GM21381 (cell line): ENCODE data around the gene RRBP1.

ENCODE experiments used
- ATAC-seq: cut with Tn5 transposase; IDR thresholded peaks from one replicate; pipeline ENCODE4 v1.9.1; 2021; ENCODE audit warnings: mild to moderate bottlenecking, moderate library complexity; ENCODE audit not compliant: unreplicated experiment

The RRBP1 gene

DNA sequence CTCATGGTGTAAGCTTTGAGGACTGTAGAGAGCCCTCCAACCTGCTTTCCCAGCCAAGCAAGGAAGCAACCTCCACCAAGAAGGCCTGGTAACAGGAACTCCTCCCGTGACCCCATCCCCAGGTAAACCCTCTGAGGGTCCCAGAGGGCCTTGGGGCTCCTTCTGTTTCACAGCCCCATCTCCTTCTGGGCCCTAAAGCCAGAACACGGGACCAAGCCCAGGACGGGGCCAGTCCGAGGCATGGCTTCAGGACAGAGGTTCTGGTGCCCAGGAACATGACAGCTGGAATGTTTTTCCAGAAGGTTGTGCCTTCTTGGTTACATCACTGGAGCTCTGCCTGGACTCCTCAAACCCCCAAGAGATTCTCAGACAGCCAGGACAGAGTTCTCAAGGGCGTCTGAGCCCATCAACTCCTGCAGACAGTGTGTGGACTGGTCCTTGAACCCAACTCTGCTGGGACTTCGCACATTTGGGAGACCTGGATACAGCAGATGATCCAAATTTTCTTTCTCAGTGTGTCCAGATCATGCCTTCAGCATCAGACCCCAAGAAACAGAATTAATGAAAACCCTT is 43.1 kb downstream of the RRBP1 start:
- no peak for ATAC-seq

DNA sequence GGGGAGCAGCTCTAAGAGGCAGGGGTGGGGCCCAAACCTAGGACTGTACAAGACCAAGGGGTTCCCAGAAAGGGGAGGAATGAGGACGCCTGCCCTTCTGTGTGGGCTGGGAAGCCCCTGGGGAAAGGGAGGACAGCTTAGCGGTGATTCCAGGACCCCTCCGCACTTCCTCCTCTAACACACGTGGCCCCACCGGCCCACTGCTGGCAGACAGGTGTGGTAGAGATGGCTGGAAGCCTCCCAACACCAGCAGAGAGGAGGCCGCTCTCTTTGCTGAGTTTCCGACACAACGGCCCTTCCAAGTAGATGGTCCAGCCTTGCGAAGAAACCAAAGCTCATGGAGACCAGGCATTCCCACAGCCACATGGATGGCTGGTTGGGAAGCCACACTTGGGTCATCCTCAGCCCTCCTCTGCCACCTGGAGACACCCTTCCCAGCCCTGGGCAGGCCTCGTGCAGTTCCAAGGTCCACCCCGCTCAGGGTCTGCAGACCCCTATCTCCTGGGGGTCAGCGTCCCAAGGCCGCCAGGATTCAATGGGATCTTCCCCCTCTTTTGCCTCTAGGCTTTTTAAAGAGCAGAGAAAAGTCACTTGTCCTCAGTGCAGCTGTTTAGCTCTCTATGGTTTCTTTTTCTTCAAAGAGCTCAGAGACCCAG is 43.9 kb downstream of the RRBP1 start:
- ATAC-seq = no peak

DNA sequence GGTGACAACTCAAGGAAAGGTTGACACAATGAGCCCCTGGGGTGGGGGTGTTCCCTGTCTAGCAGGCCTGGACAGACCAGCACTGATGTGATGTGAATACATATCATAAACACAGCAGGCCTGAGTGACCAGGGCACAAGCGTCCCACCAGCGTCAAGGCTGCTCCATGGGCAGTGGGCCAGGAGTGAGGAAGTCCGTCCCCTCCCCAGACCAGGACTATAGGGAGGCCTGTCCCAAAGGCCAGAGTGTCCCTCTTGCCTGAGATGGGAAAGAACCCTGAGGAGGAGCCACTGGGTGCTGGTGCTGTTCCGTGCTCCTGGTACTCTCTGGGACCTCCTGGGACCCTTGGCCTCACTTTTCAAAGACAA is 44.6 kb downstream of the RRBP1 start:
- no peak for ATAC-seq

DNA sequence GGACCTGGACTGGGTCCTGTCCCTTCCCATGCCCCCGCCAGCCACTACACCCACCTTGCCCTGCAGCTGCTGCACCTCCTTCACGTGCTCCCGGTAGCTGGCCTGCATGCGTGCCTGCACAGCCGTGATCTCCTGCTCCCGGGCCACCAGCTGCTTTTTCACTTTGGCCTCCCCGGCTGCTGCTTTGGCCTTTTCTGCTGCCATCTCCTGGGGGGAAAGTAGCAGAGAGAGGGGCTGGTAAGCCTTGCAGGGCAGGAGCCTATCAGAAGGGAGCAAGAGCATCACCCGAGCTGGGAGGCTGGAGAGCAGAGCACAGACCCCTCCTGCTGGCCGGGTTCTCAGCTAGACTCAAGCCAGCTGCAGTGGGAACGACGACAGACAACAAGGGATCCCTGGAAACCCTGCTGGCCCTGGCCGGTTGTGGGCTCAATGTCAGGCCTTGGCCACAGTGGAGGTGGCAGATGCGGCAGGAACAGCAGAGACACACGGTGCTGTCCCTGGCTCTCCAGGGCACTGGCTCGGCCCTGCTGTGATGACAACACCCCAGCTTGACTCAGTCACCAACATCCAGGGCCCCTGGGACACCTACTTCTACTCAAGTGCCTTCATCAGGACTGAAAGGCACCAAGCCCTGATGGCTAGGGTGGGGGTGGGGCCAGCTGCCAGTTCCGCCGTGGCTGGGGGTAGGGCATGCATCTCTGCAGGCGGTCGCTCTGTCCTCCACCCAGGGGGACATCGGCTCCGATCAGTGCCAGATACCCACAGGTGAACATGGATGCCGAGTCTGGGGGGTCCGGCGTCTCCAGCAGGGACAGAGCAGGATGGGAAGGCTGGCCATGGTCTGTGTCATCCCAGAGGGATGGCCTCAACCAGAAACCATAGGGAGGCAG is 45.3 kb downstream of the RRBP1 start:
- no peak for ATAC-seq

DNA sequence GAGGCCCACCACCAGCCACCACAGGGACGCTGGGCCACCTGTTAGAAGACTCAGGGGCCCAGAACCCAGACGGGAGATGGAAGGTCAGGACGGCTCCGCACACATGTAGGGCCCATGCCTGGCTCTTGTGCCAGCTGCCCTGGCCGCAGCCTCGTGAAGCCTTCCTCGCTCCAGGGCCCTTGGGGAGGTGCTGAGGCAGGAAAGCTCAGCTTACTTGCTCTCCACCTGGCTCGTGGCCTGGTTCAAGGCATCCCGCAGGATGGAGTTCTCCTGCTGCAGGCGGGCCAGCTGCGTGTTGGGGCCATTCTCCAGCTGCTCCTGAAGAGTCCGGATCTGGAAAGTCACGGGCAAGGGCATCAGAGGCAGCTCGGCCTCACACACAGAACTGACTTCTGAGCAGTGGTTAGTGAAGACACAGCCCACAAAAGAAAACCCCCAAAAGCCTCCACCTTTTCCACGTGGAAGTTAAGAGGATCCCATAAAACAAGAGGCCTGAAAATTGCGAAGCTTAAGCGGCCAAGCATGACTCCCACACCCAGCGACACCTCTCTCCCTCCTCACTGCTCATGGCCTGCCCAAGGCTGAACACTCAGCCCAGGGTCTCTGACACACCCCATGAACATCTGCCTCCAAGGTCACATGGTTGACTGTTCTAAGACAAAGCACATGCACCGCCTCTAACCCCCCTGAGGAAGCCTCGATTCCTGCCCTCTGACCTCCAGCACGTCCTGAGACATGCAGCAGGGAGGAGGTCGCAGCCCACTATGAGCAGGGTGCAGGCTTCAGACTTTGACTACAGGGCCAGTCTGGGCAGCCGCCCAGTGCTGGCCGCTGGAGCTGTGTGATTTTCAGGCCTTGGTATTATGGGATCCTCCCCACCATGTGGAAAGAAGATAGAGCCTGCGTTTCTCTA is 46.5 kb downstream of the RRBP1 start:
- no peak for ATAC-seq

DNA sequence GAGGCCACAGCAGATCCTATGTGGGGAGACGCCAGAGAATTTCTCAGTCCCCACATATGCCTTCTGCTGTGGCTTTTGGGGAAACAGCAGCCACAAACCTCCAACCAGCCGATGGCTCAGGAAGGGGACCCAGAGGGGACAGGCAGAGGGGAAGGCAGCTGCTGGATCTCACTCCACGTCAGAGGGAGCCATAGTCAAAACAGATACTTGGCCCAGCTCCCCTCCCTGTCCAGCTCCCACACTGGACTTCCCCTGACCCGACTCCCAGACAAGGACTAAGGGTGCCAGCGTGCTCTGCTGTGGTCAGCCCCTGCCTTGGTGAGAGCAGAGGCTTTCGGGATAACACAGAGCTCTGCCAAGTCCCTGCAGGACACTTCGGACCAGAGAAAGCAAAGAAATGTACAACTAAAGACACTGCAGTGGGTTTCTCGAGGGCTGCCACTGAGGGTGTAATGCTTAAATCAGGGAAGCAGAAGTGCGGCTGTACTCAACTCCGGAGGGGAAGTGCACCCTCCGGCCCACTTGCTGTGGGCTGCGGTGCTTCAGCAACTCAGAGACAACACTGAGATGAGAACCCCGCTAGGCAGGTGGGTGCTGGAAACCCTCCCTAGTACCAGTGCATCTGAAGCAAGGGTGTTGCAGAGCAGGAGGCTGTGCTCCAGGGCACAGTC is 47.2 kb downstream of the RRBP1 start:
- no peak for ATAC-seq

DNA sequence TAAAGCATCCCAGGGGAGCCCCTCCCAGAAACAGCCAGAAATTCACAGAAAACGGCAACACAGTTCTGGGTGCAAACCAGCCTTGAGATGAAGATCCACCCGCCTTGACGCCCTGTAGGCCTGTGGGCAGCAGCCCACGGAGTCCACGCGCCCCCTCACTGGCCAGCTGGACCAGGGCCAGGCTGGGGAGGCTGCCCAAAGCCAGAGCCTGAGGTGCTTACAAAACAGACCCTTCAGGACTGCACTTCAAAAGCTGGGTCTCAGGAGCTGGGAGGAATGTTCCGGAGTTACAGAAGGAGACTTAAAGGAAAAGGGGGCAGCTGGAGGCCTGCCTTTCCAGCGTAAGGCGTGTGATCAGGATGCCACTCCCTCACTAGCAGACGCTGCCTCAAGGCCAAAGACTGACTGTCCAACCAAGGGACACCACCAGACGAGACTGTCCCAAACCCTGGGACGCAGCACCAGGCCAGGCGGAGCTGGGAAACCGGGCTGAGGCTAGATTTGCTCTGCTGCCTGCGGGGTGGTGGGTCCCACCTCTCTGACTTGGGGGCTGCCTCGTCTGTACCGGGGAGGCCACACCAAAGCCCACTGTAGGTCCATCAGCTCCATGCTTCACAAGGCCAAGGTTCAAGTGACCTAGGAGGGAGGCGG is 48.1 kb downstream of the RRBP1 start:
- no peak for ATAC-seq

DNA sequence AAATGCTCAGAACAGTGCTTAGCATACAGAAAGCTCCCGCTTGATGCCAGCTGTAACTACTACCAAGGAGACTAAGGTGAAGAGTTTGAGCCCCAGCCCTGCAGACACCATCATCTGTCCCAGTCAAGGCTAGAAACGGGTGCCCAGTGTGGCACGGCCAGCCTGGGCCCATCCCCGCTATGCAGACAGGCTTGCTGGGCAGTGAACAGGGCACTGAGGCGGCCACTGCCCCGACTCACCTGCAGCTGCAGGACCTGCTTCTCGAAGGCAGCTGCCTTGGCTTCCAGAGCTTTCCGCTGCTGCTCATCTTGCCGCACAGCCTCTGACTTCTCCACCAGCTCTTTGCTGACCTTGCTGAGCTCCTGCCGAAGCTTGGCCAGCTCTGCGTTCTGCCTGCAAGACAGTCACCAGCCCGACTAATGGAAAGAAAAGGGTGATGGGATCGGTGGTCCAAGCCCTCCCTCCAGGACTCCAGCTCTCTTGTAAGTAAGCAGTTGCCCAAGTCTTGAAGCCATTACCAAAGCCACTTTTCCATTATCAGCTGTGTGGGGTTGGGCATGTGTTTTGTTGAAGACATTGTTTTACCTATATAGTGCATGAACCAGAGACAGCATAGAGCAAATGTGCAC is 48.7 kb downstream of the RRBP1 start:
- no peak for ATAC-seq

DNA sequence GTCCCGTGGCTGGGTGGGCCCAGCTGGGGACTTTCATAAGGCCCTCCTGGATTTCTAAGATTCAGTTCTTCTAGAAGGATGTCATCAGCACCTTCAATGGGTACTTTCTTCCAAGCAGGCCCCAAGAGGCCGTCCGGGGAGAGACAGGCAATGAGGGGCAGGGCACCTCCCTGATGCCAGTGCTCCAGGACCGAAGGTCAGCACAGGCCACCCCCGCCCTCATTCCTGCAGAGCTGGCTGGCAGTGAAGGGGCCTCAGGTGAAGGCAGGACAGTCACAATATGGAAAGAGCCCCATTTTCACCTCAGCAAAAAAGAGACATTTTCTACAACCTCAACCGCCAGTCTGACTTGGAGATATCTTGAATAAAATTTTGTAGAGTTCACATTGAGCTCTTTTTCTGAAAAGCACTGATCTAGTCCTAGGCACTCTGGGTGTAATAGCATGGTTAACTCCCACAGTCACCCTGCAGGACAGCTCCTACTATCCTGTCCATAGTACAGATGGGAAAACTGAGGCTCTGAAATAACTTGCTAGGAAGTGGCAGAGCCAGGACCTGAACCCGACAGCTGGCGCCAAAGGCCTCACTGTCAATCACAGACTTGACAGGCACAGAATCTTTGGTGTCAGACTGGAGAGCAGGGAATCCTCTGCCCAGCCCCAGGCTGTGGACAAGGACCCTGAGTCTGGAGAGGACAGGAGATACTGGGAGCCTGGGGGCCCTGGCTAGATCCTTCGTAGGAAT is 50.3 kb downstream of the RRBP1 start:
- no peak for ATAC-seq

DNA sequence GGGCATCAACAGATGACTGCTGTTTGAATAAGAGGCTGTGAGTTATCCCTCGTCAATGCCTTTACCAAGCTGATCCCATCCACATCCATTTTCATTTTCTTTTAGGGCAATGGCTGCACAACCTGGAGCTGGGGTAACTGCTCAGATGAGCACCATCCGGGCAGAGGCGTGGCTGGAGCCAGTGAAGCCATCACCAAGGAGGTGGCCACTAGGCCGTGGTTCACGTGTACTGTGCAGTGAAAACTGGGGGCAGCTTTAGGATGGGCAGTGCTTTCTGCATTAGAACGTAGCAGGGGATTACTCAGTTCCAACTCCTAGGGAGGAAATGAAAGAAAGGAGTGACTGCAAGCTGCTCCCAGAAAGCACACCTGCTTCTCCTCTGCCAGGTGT is 51.2 kb downstream of the RRBP1 start:
- no peak for ATAC-seq

DNA sequence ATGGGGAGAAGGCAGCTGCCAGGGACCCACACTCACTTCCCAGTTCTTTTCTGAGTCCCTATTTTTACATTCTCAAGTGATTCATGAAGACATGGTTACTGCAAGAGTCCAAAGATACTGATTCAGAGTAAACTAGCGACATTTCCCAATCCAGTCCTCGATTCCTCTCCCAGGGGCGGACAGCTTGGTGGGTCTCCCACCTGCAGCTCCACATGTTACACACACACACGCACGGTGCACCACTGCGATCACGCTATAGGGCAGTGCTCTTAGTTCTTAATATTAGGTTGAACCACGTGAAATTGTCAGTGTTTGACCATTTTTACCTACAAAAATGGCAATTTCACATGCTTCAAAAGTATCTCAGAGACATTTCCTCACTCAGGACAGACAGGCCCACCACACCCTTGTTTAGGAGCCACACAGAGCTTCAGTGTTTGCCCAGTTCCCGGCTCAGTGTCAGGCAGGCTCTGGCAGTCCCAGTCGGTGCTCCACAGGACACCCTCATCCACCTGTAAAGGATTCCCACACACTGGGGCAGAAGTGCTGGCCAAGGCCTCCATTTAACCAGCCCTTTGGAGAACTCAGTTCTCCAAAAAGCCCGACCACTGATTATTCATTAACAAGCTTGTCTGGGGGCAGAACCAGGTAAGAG is 51.8 kb downstream of the RRBP1 start:
- ATAC-seq = no peak

DNA sequence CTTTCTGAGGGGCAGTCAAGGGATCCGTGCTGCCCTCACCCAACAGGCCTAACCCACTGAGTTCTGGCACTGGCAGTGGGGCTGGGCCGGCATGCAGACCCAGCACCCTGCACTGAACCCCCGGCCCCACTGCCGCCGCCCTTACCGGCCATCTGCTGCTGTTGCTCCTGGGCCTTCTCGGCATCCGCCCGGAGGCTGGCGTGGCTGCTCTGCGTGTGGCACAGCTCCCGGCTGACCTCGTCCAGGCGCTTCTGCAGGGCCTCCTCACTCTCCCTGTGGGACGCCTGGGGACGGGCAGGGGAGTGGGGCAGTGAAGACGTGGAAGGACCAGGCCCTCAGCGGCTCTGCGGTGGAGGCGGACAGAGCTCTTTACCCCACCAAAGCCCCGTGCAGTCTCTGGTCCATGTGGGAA is 52.4 kb downstream of the RRBP1 start:
- no peak for ATAC-seq

DNA sequence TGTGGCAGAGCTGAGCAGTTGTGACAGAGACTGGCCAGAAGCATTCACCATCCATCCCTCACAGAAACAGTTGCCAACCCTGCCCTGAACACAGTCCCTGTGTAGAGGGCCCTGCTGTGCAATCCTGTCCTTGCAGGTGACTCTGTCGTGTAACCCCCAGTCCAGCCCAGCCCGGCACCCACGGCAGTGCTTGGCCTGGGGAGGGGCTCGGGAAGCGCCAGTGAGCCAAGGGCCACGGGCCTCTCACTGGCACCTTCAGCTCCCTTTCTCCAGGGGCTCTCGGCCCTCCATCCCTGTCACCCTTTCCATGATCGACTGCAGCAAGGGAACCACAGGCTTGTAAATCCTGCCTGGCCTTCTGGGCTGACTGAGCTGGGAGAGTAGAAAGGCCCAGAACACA is 53.0 kb downstream of the RRBP1 start:
- ATAC-seq = no peak

DNA sequence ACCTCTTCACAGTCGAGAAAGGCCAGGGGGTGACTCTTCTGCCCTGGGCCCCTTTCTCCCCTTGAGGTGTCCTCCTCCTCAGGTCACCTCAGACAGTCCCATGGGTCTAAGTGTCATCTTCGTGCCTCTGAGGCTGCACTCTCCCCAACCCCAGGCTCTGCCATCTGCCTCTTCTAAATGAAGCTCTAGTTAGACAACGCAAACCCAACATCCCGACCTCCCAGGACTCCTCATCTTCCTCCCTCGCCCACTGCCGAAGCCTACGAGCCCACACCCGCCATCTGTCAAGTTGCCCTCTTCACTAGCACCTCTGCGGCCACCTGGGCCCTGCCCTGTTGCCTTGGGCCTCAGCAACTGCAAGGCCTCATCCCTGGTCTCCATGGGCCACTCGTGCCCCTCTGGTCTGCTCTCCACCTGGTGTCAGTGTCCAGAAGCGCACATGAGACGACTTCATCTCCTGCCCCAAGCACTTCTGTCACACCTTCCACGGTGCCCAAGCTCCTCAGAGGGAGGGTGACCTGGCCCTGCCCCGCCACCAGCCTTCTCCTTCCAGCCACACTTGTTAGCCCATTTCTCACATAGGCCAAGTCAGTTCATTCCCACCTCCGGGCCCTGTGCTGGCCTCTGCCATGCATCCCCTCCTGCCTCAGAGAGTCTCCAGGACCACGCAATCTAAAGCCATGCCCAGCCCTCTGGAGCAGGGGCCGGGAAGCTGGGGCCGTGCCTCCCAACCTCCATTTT is 53.8 kb downstream of the RRBP1 start:
- ATAC-seq = no peak

DNA sequence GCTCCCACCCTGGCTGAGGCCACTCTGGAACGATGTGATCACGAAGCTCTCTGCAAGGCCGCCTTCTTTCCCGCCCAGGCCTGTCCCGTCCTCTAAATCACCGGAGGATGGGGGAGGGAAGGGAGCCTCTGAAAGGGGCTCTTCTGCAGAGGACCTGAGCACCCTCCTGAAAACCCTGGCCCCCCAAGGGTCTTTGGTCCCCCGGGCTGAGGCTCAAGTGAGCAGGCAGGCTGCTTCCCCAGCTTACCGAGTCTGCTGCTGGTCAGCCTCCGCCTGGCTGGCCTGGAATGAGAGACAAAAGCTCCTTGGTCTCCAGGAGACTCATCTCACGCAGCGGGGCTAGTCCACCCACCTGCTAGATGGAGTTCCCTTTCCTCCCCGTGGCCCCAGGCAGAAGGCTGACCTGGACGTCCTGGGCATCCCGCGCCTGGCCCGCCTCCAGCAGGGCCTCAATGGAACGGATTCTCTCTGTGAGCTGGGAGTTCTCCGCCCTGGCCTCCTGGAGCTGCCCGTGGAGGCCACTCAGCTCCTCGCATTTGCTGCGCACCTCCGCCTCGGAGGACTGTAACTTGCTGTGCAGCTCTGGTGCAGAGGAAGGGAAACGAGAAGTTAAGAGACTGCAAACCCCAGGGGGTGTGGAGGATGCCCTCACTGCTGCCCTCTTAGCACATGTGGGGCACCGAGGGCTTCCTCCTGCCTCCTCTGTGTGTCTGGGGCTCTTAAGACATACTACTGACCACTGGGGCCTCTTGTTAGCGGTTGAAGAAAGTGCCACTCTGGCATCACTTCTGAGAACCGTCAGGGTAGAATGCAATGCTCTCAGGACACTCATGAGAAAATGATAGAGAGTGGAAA is 54.7 kb downstream of the RRBP1 start:
- ATAC-seq = no peak

DNA sequence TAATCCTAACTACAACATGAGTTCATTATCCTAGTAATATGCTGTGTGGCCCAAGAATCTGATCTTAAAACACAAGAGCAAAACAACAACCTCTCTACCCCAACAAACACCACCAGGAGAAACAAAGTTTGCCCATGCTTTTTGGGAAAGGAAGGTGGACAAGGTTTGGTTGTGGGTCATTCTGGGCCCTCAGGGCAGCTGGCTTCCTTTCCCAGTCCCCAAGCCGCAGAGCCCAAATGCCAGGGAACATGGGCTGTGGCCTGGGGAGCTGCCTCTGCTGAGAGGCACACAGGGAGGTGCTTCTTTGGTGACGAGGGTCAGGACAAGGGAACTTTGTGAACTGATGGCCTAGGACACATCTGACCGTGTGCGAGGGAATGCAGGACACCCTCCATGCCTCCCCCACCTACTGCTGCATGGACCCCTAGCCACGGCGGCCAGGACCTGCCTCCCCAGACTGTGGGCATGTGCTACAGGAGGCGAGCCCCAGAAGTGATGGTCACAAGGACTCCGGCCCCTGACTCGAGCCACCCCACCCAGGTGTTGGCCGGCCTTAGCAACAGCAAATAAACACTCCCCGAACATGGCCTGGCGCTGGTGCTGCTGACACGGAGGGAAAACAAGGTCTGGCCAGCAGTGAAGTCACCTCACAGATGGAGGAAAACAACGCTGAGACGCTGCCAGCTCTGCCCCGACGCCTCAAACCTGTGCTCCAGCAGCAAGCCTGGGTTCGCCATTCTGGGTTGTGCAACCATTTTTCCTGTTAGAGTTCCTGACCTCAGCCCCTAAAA is 55.6 kb downstream of the RRBP1 start:
- no peak for ATAC-seq
